IPS-NIHi7 (cell line): ENCODE results near the gene VPS37B.
A peak's percentile ranks its signal among the peaks of the same experiment; 100 is the strongest.

Source experiments
- DNase-seq: peaks from one replicate; pipeline ENCODE4 v3.0.0; 2012; ENCODE audit warnings: mixed read lengths; ENCODE audit errors: extremely low spot score

Gene VPS37B

DNA sequence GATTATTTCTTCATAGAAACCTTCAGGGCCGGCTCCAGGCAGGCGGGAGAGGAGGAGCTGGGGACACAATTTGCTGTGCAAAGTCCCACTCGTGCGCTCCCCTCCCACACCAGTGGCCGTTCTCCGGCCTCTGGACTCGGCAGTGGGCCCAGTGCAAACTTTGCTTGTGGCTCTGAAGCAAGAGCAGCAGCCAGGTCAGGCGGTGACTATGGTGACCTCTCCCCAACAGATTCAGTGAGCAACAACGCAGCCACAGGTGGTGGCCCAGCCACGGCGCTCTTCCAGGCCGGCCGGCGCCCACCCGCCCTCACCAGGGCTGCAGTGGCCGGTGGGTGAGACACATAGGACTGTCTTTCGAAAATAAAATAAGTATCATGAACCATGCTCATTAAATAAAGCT, 29.5 kb downstream of the VPS37B start:
- DNase-seq, result no peak

DNA sequence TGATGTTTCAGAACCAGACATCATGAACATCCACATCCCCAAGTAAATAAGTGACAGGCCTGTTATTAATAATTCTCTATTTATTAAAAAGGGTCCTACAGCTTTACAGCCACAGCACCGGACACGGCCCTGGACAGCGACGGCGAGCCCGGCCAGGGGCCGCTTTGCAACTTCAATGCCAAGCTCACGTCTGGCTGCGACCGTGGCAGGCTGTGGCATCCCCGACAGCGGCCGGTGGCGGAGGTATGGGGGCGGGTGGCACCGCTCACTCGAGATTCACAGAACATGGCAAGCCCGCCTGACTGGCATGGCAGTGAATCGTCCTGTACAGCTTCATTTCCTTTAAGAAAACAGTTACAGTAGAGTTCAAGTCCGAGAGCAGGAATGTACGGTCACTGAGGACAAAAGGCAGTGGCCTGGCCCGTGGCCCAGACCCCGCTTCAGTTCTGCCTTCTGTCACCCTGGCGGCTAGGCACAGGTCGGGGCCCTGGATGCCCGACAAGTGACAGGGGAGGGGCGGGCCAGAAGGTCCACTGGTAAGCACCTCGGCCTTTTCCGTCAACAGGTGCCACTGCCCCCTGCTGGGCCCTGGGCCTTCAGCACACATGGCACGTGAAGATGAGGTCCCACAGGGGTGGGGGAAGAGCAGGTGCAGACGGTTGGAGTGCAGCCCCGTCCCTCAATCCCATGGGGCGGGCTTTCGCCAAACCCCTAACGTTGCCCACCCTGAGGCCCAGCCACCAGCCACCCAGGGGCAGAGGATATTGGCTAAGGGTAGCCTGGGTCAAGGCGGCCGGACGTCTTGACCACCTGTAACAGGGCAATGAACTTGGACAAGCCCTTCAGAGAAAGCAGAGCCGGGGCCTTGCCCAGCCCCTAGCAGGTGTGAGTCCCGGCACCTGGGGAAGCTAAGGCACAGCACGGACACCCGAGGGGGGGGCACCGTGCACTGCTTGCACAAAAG, 30.4 kb downstream of the VPS37B start:
- no peak for DNase-seq

DNA sequence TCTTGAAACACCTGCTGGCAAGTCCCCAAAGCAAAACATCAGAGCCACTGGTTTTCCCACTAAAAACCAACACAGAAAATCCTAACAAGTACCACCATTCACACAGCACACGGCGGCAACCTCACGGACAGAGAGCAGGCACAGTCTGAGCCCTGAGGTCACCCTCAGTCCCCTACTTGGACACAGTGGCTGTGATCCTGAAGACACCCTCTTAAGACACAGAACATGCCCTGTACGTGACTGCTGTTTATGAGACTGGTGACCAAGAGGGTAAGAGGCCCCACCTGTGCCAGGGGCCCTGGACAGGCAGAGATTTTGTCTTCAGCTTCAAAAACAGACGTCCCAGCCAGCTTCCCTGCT, 31.1 kb downstream of the VPS37B start:
- DNase-seq, result no peak

DNA sequence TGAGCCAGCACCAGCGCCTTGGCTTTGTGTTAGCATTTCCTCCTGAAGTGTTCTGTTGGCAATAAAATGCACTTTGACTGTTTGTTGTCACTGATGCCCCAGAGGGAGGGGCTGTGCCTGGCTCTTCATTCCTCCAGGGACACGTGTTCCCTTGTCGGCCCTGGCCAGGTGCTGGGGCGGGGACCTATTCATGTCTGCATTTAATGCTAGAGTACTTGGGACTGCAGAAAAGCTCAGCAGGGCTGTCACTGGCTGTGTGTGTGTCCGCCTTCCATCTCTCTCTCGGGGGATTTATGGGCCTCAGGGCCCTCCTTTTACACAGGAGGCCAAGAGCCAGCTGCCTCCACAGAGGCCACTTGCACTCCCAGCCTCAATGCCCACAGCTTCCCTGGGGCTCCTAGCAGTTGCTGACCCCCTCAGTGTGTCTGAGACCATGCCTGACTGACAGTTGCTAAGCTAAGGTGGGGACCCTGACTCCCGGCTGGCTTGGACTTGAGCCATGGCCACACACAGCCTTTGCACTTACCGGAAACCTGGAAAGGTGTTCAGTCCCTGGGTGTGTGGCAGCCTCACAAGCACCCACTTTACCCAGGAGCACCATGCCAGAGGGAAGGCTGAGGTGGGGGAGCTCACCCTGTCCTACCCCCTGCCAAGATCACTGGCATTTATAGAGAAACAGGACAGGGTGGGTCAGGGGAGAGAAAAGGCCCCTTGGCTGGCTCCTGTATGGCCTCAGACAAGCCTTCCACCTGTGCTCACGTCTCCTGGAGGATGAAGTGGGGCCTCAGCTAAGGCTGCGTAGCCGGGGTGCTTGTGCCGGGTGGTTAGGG, 32.8 kb downstream of the VPS37B start:
- no peak for DNase-seq

GRCh38 chr12:122862110-122862634, 33.8 kb downstream of the VPS37B start:
- DNase-seq, result no peak

- no peak for DNase-seq
These were observed 34.3 kb downstream of the VPS37B start for GRCh38 chr12:122861587-122861970.

DNA sequence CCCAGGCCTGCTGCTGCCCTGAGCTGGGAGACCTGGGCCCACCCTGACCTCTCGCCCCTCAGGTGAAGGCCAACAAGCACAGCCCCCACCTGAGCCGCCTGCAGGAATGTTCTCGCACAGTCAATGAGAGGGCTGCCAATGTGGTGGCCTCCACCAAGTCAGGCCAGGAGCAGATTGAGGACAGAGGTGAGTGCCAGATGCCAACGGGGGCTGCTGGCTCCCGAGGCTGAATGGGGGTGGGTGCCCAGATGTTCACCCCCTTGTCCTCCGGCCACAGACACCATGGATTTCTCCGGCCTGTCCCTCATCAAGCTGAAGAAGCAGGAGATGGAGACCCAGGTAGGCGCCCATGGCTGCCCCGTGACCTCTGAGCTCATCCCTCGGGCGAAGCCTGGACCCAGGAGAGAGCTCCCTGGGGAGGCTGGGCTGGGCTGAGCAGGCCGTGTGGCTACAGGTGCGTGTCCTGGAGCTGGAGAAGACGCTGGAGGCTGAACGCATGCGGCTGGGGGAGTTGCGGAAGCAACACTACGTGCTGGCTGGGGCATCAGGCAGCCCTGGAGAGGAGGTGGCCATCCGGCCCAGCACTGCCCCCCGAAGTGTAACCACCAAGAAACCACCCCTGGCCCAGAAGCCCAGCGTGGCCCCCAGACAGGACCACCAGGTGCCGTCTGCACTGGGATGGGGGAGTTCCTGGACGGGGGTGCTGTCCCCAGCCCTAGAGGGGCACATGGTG, 34.9 kb downstream of the VPS37B start:
- no peak for DNase-seq

DNA sequence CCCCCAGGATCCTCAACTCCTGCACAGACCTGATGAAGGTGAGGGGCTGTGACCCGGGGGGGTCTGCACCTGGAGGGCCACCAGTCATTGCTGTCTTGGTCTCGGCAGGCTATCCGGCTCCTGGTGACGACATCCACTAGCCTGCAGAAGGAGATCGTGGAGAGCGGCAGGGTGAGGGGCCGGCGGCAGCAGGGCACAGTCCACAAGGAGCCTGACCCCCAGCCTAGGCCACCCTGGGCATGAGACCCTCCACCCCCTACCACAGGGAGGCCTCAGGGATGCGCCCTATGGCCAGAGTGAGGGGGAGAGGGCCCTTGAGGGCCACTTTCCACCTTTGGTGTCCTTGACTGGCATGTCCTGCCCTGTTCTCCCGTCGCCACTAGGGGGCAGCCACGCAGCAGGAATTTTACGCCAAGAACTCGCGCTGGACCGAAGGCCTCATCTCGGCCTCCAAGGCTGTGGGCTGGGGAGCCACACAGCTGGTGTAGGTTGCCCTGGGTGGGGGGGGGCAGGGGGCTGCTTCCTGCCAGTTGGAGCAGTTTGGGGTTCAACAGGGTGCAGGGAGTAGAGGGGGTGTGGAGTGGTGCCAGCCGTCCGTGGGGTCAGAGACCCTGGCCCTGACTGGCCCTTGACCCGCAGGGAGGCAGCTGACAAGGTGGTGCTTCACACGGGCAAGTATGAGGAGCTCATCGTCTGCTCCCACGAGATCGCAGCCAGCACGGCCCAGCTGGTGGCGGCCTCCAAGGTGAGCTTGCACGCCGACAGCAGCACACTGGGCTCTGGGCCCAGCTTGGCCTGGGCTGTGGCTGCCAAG, 35.7 kb downstream of the VPS37B start:
- peak; percentile 85 for DNase-seq

DNA sequence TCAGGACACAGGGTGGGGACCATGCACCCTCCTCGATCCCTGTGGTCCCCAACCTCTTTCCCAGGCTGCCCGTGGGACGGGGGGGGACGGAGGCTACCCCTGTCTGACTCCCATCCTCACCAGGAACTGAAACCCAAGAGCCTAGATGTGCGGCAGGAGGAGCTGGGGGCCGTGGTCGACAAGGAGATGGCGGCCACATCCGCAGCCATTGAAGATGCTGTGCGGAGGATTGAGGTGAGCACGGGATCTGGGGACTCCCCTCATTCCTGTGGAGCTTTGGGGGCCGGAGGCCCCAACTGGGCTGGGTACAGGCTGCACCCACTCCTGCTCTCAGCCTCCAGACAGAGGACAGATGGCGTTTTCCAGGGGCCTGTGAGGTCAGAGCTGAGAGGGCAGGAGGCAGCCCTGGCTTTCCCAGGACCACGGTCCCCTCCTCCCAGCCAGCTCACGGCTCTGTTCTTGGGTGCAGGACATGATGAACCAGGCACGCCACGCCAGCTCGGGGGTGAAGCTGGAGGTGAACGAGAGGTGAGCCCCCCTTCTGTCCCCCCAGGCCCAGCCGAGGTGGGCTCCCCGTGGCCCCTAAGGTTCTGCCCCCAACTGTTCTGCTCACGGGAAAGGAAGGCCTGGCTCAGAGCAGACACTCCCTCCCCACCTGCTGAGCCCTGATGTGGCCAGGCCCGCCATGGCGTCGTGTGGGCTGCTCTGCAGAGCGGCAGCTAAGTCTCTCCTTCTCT, 36.5 kb downstream of the VPS37B start:
- no peak for DNase-seq

DNA sequence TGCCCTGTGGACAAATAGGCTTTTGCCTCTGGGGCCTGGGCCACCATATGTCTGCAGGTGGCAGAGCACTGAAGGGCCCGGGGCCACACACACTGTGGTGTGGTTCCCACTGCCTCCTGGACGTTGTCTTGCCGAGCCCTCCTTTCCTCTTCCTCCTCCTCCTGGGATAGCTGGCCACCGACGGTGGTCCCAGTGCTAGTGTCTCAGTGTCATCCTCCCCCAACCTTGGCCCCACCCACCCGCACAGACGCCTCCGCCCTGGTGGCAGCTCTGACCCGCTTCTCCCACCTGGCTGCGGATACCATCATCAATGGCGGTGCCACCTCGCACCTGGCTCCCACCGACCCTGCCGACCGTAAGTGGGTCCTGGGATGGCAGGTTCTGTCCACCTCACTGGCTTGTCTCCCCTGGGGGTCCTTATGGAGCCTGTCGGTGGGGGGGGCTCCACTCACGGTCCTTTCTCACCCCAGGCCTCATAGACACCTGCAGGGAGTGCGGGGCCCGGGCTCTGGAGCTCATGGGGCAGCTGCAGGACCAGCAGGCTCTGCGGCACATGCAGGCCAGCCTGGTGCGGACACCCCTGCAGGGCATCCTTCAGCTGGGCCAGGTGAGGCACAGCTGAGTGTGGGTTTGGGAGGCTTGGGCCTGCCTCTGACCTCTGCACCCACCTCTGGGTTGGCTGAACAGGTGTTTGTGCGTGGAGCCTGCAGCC, 37.2 kb downstream of the VPS37B start:
- no peak for DNase-seq

DNA sequence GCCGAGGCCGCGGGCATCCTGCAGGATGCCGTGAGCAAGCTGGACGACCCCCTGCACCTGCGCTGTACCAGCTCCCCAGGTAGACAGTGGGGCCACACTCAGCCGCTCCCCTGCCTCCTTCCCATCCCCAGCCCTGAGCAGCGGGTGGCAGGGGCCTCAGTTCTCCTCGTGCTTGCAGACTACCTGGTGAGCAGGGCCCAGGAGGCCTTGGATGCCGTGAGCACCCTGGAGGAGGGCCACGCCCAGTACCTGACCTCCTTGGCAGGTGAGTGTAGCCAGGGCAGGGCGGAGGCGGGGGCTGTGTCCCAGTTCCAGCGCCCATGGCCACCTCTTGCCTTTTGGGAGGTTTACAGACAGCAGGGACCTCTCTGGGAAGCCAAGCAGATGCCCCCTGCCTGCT, 37.8 kb downstream of the VPS37B start:
- no peak for DNase-seq

DNA sequence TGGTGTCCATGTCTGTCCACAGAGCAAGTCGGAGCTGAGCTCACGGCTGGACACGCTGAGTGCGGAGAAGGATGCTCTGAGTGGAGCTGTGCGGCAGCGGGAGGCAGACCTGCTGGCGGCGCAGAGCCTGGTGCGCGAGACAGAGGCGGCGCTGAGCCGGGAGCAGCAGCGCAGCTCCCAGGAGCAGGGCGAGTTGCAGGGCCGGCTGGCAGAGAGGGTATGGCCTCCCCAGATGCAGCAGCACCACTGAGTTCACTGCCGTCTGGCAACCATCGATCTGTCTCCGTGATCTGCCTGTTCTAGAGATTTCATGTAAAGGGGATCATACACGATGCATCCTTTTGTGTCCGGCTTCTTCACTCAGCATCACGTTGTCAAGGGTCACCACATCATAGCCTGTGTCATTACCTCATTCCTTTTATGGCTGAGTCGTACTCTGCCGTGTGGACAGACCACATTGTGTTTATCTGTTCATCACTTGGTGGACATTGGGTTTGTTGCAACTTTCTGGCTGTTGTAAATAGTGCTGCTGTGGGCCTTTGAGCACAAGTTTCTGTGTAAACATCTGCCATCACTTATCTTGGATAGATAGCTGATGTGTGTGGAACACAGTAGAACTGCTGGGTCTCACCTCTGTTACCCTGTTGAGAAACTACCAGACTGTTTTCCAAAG, 38.8 kb downstream of the VPS37B start:
- DNase-seq, result no peak

GRCh38 chr12:122855928-122856831, 39.7 kb downstream of the VPS37B start:
- no peak for DNase-seq

- DNase-seq, result no peak
These were observed 40.7 kb downstream of the VPS37B start for GRCh38 chr12:122855071-122855829.

- no peak for DNase-seq
These were observed 41.4 kb downstream of the VPS37B start for GRCh38 chr12:122854554-122854953.

DNA sequence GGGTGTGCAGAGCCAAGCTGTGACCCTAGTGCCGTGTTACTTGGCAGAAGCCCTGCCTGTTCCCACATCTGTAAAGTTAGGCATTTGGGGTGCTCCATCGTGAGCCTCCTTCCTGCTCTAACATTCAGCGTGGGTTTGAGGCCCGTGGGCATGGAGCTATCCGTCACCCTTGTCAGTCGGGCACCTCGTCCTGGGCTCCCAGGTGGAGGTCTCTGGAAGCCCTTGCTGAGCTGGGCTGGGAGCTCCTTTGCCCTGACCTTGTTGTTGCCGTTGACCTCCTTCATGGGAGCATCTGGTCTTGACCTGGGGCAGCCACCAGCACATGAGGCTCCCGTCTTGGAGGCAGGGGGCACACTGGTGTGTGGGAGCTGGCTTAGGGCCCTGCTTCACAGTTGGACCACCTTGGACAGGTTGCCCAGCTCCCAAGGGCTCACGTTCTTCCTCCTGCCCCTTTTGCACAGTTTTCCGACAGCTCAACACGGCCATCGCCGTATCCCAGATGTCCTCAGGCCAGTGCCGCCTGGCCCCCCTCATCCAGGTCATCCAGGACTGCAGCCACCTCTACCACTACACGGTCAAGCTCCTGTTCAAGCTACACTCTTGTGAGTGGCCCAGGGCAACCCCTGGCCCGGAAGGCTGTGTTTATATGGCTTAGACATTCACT, 42.2 kb downstream of the VPS37B start:
- no peak for DNase-seq
